HG03097 (cell line): ENCODE data around the gene ITCH.
"Not testable (repeated sequence)": the region's sequence is repeated elsewhere in the genome, so short reads cannot be mapped to it uniquely, and the experiment has no call there.

Experiments
- ATAC-seq: cut with Tn5 transposase; IDR thresholded peaks from one replicate; pipeline ENCODE4 v1.9.1; 2021; ENCODE audit not compliant: unreplicated experiment, low FRiP score

The ITCH gene

GRCh38 chr20:34375977-34376430 lies 12.9 kb downstream of the ITCH start:
- no peak for ATAC-seq

GRCh38 chr20:34377072-34377847 lies 14.2 kb downstream of the ITCH start:
- peak; percentile 64 for ATAC-seq

GRCh38 chr20:34382174-34382573 lies 19.1 kb downstream of the ITCH start:
- ATAC-seq: no peak

DNA sequence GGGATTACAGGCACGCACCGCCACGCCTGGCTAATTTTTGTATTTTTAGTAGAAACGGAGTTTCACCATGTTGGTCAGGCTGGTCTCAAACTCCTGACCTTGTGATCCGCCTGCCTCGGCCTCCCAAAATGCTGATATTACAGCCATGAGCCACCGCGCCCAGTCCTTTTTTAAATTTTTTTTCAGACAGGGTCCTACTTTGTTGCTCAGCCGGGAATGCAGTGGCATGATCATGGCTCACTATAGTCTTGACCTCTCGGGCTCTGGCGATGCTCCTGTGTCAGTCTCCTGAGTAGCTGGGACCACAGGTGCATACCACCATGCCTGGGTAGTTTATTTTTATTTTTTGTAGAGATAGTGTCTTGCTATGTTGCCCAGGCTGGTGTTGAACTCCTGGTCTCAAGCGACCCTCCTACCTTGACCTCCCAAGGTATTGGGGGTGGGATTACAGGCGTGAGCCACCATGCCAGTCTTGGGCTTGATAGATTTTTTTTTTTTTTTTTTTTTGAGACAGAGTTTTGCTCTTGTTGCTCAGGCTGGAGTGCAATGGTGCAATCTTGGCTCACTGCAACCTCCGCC lies 19.9 kb downstream of the ITCH start:
- ATAC-seq: not testable (repeated sequence)

DNA sequence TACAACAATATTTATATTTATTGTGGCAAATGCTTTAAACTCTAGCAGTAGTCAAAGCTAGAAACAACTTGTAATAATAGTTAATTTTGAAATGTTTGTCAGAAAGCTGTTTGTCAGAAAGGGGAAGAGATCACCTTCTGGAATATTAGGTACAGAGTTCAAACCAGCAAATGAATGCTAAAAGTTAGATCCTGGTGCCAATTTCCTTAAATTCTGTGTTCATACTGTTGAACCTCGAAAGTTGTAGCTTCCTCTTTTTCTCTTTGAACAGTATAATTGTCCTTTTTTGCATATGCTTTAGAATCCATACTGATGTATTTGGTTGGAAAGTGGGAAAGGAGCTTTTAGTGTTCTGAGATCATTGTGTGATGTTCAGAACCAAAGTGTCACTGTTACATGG lies 22.4 kb downstream of the ITCH start:
- ATAC-seq: no peak

DNA sequence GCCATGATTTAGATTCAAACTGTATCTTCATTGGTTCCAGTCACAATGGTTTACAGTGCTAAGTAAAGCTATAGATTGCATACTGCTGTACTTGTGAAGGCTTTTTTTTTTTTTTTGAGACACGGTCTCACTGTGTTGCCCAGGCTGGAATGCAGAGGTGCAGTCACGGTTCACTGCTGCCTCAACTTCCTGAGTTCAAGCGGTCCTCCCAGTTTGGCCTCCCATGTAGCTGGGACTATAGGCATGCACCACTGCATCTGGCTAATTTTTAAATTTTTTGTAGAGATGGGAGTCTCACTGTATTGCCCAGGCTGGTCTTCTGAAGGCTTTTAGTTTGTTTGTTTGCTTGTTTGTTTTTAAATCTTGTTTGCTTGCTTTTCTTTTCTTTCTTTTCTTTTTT lies 24.9 kb downstream of the ITCH start:
- ATAC-seq: no peak

DNA sequence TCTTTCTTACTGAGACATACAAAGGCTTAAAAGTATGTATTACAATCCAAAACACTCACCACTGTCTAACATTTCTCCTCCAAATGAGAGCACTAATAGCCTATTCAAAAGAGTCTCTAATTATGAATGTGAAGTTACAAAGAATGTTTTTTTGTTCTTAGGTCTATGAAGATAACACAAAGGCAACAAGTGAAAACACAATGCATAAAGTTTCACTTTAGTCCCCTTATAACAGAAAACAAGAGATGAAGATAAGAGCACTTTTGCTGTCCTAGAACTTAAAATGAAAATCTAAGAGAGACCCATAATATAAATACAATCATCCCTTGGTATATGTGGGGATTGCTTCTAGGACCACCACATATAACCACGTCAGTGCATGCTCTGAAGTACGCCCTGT lies 25.6 kb downstream of the ITCH start:
- no peak for ATAC-seq

- no peak for ATAC-seq
Measured at GRCh38 chr20:34389206-34389953, 26.3 kb downstream of the ITCH start.

- ATAC-seq: no peak
Measured at GRCh38 chr20:34389954-34390555, 27.0 kb downstream of the ITCH start.

DNA sequence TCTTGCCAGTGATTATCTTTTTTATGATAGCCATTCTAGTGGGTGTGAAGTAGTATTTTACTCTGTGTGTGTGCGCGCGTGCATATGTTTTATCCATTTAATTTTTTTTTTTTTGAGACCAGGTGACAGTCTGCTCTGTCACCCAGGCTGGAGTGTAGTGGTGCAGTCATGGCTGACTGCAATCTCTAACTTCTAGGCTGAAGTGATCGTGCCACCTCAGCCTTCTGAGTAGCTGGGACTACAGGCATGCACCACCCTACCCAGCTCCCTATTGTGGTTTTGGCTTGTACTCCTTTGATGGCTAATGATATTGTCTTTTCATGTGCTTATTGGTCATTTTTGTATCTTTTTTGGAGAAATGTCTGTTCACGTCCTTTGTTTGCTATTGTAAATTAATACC lies 33.3 kb downstream of the ITCH start:
- no peak for ATAC-seq

DNA sequence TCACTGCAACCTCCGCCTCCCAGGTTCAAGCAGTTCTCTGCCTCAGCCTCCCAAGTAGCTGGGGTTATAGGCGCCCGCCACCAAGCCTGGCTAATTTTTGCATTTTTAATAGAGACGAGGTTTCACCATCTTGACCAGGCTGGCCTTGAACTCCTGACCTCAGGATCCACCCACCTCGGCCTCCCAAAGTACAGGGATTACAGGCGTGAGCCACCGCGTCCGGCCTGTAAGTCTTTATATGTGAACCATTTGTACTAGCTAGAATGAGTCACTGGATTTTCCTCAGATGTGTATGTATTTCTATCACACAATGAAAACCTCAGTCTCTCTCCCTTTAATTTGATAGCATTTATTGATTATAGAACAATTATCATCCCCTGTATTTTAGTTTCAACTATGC lies 34.0 kb downstream of the ITCH start:
- ATAC-seq: no peak

GRCh38 chr20:34400776-34401175 lies 37.7 kb downstream of the ITCH start:
- not testable (repeated sequence) for ATAC-seq

- no peak for ATAC-seq
Measured at GRCh38 chr20:34401741-34402455, 38.8 kb downstream of the ITCH start.

- no peak for ATAC-seq
Measured at GRCh38 chr20:34402461-34402860, 39.4 kb downstream of the ITCH start.

GRCh38 chr20:34403063-34403827 lies 40.2 kb downstream of the ITCH start:
- no peak for ATAC-seq

- ATAC-seq: no peak
Measured at GRCh38 chr20:34403908-34404307, 40.8 kb downstream of the ITCH start.

DNA sequence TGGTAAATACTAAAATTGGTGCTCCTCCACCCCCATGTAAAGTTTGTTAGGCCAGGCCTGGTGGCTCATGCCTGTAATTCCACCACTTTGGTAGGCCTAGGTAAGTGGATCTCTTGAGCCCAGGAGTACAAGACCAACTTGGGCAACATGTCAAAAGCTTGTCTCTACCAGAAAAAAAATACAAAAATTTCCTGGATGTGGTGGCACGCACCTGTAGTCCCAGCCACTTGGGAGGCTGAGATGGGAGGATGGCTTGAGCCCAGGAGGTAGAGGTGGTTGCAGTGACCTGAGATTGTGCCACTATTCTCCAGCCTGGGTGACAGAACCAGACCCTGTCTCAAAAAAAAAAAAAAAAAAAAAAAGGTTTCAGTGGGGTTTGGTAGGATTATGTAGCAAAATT lies 41.7 kb downstream of the ITCH start:
- no peak for ATAC-seq

- not testable (repeated sequence) for ATAC-seq
Measured at GRCh38 chr20:34405247-34405651, 42.2 kb downstream of the ITCH start.

DNA sequence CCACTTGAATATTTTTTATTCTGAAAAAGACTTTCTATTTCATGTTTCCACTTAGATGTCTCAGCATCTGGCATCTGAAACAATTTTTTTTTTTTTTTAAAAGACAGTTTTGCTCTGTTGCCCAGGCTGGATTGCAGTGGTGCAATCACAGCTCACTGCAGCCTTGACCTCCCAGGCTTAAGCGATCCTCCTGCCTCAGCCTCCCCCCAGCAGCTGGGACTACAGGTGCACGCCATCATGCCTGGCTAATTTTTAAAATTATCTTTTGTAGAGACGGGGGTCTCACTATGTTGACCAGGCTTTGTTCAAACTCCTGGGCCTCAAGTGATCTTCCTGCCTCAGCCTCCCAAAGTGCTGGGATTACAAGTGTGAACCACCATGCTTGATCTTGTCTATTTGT lies 42.9 kb downstream of the ITCH start:
- not testable (repeated sequence) for ATAC-seq

- ATAC-seq: no peak
Measured at GRCh38 chr20:34407962-34408474, 44.9 kb downstream of the ITCH start.
